NCI-H2227 (cell line): ENCODE data around the gene KRT6C.
"Not testable (repeated sequence)": the region's sequence is repeated elsewhere in the genome, so short reads cannot be mapped to it uniquely, and the experiment has no call there.

Experiments used
- DNase-seq: peaks from one replicate; lab custom pipeline; 2025; ENCODE audit not compliant: unreplicated experiment; lab: John Stamatoyannopoulos, UW

Gene KRT6C

DNA sequence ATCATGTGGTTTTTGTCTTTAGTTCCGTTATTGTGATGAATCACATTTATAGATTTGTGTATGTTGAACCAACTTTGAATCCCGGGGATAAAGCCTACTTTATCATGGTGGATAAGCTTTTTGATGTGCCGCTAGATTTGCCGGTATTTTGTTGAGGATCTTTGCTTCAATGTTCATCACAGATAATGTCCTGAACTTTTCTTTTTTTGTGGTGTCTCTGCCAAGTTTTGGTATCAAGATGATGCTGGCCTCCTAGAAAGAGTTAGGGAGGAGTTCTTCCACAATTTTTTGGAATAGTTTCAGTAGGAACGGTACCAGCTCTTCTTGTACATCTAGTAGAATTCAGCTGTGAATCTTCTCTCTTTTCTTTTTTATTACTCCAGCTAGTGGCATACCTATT is 14.7 kb downstream of the KRT6C start:
- no peak for DNase-seq

DNA sequence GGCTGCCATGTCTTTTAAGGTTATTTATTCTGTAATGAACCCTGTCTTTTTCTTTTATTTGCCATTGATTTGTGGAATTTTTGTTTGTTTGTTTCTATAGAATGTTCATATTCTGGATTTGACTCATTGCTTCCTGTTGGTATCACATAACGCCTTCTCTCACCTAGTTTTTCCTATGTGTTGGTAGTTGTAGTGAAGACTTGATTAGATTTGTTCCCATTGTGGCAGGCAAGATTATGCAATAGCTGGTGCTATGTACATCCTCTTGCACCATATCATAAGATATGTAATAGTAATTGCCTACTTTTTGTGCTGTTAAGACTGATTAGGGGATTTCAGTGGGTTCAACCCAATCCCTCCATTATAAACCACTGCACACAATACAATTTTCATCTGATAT is 17.8 kb downstream of the KRT6C start:
- no peak for DNase-seq

DNA sequence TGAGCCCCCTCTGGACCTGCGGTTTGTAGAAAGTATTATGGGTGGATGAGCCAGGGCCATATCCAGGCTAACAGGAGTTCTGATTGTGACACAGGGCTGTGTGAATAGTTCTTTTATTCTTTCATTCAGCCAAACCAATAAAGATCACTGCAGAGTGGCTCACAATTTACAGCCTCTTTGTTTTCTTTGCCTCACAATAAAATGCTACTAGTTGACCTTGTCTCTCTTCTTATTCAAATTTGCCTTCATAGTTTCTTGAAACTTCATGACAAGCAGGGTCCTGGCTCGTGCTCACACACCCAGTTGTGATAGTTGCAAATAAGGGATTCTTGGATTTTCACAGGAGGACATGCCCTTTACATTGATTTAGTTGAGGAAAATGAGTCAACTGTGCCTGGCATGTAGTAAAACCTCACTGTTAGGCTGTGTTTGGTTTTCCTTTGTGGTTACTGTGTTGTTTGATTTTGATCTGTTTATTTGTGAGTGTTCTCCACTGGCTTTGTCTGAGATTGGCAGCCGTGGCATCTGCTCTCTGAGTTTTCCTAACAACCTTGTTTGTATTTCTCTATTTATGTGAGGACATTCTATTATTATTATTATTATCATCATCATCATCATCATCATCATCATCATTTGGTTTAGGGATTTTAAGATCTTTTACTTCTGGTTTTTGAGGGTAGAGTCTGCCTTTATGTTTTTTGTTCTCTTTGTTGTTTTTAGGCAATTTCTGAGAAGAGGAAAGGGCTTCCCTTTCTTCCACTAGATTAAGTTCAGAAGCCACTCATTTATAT is 19.0 kb downstream of the KRT6C start:
- no peak for DNase-seq

DNA sequence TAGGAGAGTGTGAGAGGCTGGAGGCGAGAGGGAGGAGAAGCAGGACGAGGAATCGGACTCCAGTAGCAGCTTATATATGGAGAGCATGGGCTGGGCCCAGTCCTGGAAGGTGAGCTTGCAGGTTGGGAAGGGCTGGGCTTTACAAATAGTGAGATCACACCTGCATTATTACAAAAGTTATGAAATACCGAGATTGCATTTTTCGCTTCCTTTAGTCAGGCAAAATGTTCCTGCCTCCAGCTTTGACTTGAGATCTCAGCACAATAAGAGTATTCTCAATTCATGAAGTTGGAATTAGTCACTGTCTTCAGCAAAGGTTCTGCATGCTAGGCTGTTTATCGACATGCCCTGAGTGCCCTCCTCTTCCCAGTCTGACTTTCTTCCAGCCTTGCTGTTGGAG is 21.5 kb downstream of the KRT6C start, which contains the start of gene KRT6B:
Gene KRT6B, minus strand, starts transcription at position 46 of the 400 bp plus-strand sequence. CDS start 68 bp downstream, outside the sequence.
- no peak for DNase-seq

DNA sequence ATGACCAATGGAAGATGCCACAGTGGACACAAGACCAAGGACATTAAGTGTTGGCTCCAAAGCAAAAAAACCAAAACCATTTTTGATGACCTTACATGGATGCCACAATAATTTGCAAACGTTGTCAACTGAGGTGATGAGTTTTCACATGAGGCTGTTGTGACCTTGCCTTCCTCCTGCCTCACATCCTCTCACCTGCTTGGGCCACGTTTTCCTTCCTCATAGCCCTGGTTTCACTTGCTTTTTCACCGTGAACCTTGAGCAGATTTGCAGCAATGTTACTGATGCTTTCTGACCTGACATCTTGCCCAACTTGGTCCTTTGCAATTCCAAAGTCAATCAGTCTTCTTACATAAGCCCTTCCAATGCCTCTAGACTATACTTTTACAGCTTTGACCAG is 25.4 kb downstream of the KRT6C start:
- no peak for DNase-seq

DNA sequence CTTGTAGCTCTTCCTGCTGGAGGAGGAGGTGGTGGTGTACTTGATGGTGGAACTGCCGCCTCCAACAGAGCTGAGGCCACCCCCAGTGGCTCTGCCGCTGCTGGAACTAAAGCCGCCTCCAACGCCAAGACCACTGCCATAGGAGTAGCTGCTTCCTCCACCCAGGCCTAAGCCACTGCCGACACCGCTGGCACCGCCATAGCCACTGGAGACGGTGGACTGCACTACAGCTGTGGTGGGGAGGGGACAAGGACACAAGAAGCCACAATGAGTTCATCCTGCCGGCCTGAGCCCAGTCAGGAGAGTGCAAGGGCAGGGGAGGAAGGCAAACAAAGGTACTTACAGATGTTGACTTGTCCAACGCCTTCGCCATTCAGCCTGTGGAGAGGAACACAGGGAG is 26.4 kb downstream of the KRT6C start:
- DNase-seq, result not testable (repeated sequence)

DNA sequence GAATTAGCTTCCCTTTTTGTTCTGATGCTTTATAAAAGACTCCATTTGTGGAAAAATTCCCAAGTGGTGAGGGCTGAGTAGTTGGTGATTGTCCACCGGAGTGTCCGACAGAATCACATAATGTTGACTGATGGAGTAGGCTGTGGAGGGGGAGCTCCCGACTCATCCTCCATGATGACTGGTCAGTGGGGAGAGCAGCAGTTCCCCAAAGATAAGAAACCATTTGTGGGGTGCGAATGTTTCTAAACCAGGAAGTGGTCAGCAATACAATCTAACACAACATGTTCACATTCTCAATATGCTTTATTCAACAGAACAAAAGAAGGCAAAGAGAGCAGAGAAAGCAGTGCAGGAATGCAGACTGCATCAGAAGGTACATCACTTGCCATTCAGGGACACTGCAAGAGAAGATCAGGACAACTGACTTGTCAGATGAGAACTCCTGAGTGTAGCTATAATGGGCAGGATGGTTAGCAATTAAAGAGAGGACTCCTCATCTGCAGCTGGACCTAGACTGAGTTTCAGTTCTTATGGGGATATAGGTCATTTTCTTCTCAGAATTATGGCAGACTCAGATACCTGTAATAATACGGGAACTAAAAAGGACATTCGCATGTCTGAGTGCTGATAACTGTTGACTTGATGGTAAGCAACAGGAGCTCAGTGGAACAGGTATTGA is 27.1 kb downstream of the KRT6C start:
- no peak for DNase-seq

DNA sequence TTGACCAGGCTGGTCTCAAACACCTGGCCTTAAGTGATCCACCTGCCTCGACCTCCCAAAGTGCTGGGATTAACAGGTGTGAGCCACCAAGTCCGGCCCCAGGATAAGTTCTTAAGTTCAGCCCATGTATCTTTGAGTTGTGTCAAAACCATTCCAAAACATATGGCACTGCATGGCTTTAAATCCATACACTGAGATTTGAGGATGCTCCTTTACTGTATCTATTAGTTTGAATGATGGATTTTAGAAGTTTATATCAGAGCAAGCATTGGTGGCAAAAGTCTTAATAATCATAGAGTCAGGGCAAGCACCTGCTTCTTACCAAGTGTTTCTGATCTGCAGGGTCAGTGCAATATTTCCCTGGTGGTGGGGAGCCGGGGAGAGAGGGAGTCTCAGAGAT is 27.7 kb downstream of the KRT6C start:
- DNase-seq, result no peak

DNA sequence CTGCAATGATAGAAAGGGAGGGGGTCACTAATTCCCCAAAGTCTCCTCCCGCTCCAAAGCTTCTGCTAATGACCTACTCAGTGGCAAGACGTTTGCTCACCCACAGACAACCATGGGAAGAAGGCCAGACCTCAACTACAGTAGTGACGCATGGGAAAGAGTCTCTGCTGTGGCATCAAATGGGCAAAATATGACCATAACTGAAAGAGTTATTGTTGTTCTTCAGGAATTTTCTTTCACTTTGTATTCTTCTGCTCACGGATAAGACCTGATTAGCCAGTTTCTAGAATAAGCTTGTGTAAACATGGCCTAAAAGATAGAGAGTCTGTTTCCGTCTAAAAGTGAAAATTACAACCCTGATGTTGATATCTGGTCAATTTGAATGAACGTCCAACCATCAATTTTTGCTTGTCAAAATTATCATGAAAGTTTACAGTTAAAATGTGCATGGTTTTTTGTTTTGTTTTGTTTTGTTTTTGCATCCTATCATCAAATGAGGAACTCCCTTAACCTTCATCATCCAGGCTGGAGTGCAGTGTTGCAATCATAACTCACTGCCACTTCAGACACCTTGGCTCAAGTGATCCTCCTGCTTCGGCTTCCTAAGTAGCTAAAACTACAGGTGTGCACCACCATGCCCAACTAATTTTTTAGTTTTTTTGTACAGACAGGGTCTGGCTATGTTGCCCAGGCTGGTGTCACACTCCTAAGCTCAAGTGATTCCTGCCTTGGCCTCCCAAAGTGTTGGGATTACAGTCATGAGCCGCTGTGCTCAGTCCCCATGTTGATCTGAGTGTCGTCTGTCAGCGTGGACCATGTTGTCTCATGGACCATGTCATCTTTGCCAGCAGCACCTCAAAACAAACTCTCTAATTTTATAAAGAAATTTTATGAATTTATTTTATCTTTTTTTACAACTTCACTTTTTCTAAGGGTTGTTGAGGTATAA is 28.7 kb downstream of the KRT6C start:
- DNase-seq, result no peak

DNA sequence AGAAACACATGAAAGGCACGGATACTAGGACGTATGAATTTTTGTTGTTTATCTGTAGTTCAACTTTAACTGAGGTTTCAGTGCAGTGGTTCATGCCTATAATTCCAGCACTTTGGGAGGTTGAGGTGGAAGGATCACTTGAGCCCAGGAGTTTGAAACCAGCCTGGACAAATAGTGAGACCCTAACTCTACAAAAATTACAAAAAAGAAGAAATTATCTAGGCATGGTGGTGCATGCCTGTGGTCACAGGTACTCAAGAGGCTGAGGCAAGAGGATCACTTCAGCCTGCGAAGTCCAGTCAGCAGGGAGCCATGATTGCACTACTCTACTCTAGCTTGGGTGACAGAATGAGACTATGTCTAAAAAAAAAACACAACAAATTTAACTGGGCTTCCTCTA is 29.6 kb downstream of the KRT6C start:
- DNase-seq, result no peak

DNA sequence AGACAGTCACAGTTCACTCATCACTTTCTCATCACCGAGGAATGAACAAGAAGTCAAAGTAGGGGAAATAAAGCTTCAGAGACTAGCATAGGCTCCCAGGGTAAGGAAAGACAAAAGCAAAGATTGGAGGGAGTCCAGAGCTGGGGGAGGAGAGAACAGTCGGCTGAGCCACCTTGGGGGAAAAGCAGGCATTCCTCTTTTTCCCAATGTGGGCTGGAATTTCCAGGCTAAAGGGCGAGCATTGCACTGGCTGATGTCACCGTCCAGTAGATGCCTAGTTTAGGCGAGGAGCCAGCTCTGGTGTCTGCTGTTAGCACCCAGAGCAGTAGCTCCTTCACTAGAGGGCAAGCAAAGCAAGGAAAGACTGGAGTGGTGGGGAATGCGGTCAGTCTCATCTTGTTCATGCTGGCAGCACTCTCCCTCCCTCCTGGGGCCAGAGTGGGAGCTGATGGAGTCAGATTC is 31.0 kb downstream of the KRT6C start:
- no peak for DNase-seq

DNA sequence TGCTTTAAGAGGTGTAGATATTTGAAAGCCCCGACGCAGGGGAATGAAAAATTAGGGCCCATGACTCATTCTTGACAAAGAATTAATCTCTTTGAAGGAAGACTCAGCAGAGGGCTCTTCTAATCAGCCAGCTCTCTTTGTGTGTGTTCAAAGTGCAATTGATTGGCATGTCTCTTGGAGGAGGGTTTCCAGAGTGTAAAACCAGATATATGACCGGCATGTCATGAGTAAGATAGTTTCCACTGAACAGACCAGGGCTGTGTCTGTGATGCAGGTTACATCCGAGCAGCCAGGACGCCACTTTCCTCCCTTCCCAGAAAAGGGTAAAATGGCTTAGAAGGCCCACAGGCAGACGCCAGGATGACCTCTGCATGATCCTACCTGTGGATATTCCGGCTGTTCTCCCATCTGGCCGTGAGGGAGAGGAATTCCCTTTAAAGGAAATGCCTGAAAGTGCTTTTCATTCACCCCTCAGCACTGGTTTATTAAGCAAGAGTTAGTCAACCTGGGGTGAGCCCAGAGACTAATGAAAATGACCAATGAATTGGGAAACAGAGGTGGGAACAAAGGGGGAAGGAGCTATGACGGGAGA is 32.2 kb downstream of the KRT6C start:
- DNase-seq, result no peak

DNA sequence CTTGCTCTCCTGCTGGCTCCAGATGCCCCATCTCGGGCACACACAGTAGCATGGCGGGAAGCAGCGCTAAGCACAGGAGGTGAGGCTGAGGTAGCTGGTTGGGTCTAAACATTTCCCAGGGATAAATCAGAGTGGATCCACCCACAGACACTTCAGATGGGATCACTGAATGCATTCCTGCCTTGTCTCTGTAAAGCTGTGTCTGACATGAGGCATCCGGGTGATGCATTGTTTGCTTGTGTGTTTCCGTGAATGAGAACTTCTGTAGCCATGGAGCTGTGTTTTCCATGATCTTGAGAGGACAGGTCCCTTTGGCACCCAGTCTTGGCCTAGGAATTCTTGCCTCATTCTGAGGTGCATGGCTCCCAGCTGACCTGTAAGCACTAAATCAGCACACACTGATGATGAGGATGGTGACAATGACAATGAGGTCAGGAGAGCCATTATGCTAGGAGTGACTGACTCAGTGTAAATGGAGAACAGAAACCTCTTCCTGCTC is 32.7 kb downstream of the KRT6C start:
- DNase-seq, result no peak

DNA sequence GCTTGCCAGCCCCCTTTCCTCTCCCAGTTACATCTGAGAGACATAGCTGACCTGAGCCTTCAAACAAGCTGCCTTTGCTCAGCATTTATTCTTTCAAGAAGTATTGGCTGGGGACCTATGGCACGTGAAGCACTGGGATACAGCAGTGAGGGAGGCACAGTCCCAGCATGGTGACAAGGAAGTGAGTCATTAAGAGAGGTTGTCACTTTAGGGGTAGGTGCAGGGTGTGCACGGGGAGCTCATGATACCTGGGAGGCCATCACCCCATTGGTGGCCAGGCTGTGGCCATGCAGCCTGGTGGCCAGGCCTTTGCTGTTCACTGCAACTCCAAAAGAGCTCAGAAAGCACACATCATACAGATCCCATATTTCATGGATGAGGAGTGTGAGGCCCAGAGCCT is 33.8 kb downstream of the KRT6C start:
- no peak for DNase-seq

DNA sequence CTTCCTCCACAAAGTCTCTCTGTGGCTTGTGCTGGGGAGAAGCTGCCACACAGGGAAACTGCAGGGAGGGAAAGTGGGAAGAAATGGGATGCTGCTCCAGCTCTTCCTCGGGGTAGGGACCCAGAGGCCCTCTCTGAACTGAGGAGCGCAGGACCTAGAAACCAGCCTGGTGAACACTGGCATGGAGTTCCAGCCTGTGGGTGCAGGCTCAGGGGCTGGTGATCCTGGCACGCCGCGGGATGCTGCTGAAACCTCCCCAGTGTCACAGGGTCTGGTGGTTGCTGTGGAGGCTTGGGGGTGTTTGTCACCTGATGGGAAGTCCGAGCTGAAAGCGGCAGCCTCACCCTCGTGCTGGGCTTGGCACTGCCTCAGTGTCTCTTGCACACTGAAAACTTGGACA is 34.2 kb downstream of the KRT6C start:
- no peak for DNase-seq

DNA sequence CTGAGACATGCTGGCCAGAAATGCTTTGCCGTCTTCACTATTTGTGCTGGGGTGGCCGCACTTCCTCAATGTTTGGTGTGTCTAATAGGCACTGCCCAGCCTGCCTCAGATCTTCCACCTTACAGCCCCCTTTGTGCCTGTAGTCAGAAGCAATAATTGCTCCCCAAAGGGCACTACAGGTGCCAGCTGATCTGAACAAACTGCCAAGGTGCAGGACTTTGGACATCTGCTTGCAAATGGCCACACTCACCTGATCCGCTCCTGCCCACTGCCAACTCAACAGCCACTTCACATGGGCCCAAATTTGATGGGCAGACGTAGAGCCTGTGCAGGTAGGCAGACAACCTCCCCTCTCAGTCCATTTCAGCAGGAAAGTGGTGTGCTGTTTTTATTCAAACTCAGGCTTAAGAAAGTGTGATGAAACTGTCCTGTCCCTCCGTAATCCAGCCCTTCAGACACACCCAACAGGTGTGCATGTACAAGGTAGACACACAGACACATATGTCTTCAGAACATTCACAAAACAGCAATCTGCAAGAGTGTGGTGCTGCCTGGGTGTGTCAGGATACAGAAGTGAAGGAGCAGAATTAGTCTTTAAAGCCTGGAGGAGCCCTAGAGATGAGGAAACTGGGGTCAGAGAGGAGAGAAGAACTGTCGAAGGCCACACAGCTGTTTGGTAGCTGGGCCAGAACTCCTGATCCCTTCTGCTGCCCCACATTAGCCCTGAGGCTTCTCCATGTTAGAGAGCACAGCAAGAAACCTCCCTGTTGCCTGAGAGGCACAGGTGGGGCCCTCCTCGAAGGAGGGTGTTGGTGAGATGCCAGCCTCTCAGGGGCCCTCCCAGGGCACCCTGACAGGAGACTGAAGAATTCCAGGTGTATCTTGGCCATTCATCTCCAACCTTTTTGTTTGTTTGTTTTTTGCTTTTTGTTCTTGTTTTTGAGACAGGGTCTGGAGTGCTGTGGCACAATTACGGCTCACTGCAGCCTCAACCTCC is 35.0 kb downstream of the KRT6C start:
- no peak for DNase-seq

DNA sequence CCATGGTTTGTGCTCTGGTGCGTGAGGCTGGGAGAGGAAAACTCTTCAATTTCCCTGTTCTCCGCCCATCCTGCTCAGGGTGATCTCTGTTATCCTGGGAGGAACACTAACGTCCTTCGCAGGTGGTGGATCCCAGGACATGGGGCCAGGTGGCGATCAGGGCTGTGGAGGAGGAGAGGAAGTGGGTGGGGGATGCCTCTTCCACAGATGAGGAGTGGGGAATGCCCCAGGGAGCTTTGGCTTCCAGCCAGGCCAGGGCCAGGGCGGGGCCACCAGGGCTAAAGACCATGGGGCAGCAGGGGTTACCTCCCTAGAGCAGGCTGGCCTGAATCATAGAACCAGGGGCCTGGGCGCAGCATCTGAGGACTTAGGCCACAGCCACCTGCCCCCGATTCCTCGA is 36.1 kb downstream of the KRT6C start:
- no peak for DNase-seq

DNA sequence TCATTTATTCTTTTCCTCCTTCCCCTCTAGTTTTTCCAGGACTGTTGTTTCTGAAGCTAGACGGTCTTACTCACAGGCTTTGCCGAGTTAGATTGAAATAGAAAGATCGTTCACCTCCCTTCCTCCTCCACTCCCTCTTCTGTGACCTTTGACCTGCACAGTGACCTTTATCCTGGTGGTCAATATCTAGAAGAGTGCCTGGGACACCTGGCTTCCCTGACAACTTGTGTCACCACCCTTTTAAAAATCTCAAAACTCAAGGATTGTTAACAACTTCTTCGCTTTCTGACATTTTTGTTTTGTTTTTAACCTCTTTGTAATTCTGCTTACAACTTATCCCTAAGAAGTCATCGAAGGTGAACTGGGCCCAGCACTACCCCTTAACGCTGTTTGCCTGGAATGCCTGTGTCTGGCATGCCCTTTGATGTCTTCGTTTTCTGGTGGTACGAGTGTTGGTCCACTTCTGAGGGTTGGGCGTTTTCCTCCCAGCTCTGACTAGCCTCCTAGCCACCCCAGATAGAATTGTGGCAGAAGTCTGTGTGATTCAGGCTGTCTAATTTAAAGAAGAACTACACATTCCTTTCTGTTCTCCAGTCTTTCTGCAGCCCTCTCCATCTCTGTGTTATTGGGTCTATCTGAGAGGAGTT is 36.7 kb downstream of the KRT6C start:
- DNase-seq, result no peak
